ENCODE measurements around the gene OR10J4. TPM values are rescaled to one million over a fixed set of nuclear protein-coding genes. Genes with fewer than 3 reads are reported as not detected.

OR10J4 gene
- total and polyA plus RNA-seq, 2 of the 4 experiments (the other 2 are of a cell fraction) = not detected

- peak; percentile 15; the same call in 1 of the 2 replicates for TF ChIP-seq NFE2L2 (IDR thresholded peaks at IDR 0.05; ENCODE audit: low read depth, low read length)
These were observed 2.7 kb upstream of the OR10J4 start (continued) for GRCh38 chr1:159429074-159429861.

GRCh38 chr1:159430985-159431384, 1.0 kb upstream of the OR10J4 start:
- Histone ChIP-seq H2BK5ac (ENCODE audit: low read depth, low read length, poor library complexity, severe bottlenecking) (no peak overlapping the region), H3K56ac (ENCODE audit: extremely low read depth, insufficient read depth, low read length) (no peak overlapping the region), H3K4ac (ENCODE audit: low read depth, low read length) (no peak overlapping the region), H4K20me1 (ENCODE audit: insufficient read depth, low read length) (no peaks in the 10 kb centered on the region), H2AK5ac (ENCODE audit: low read depth, low read length) (no peak overlapping the region), H3K27me3 (ENCODE audit: control insufficient read depth, insufficient read depth, low read length) (no peaks in the 10 kb centered on the region), H3K9me3 (ENCODE audit: control insufficient read depth, insufficient read depth, low read length) (peaks cover 12% of the 10 kb centered on the region), H4K5ac (ENCODE audit: low read depth, low read length) (no peak overlapping the region), H3K27ac (ENCODE audit: insufficient read depth, low read length) (no peak overlapping the region), H3K14ac (replicated peaks; ENCODE audit: low read depth, low read length) (no peak overlapping the region), H2AK9ac (replicated peaks; ENCODE audit: low read depth, low read length, poor library complexity) (no peak overlapping the region), H2BK15ac (ENCODE audit: low read depth, low read length) (no peak overlapping the region), H3K36me3 (ENCODE audit: control insufficient read depth, insufficient read depth, low read length) (no peaks in the 10 kb centered on the region), H2BK20ac (ENCODE audit: low read depth, low read length) (no peak overlapping the region), H3K9me1 (ENCODE audit: insufficient read depth, low read length) (no peaks in the 10 kb centered on the region), H3K18ac (ENCODE audit: low read depth, low read length) (no peak overlapping the region), H3K4me2 (ENCODE audit: low read depth, low read length) (no peak overlapping the region), H3K9ac (ENCODE audit: low read depth, low read length) (no peak overlapping the region), H4K8ac (ENCODE audit: low read depth in 2 of 2, low read length in 2 of 2) (no peak overlapping the region), H3K4me1 (ENCODE audit: control insufficient read depth, insufficient read depth, low read length) (no peaks in the 10 kb centered on the region), H4K91ac (ENCODE audit: insufficient read depth, low read depth, low read length) (no peak overlapping the region), H3K23ac (ENCODE audit: low read depth, low read length) (no peak overlapping the region), H2AFZ (replicated peaks; ENCODE audit: low read length, poor library complexity) (no peak overlapping the region), H2BK120ac (ENCODE audit: low read depth, low read length) (no peak overlapping the region), H3K79me1 (ENCODE audit: low read depth in 1 of 2, low read length in 2 of 2) (no peaks in the 10 kb centered on the region), H3K4me3 (ENCODE audit: insufficient read depth, low read depth, low read length) (no peak overlapping the region)
- CTCF ChIA-PET = interaction anchor here (0.5 kb wide), 1 partner anchor 228 kb away, joined by 3 read pairs; no protein-coding TSS in a partner anchor
- in situ Hi-C loops (cut with MboI; ENCODE audit: low sequenced_read_pairs) = no loop called here
- intact Hi-C loops (cut with micrococcal nuclease) = no loop called here
- WGBS, 2 experiments (ENCODE audit: extremely low coverage in 2 of 2, insufficient read length in 1 of 2) = no CpG with 5 or more reads among the region's 6 CpGs
- dilution Hi-C loops (cut with HindIII; ENCODE audit: low sequenced_read_pairs, unreplicated experiment) = no loop called here
- BruUV-seq (replicated peaks) = no TSS peak
- no peak for DNase-seq
- POLR2A ChIA-PET (ENCODE audit: unreplicated experiment) = no interaction called here
- ATAC-seq (ENCODE audit: low read depth) = no peak
- no peak for TF ChIP-seq MXI1 (IDR thresholded peaks at IDR 0.05; ENCODE audit: borderline replicate concordance, low read depth, low read length)
- TF ChIP-seq CHD1 (IDR thresholded peaks at IDR 0.05; ENCODE audit: low read depth, low read length) = no peak
- TF ChIP-seq RFX5 (IDR thresholded peaks at IDR 0.05; ENCODE audit: low read depth, low read length) = no peak
- no peak for TF ChIP-seq SMC3 (IDR thresholded peaks at IDR 0.05; ENCODE audit: low read depth, low read length)
- no peak for TF ChIP-seq CEBPB (IDR thresholded peaks at IDR 0.05; ENCODE audit: low read depth, low read length)
- TF ChIP-seq FOS (IDR thresholded peaks at IDR 0.05; ENCODE audit: low read depth, low read length) = no peak
- no peak for TF ChIP-seq RCOR1 (IDR thresholded peaks at IDR 0.05; ENCODE audit: insufficient replicate concordance, low read length)
- no peak for TF ChIP-seq ELK1 (IDR thresholded peaks at IDR 0.05; ENCODE audit: borderline replicate concordance, low read depth, low read length)
- no peak for TF ChIP-seq MAFK (IDR thresholded peaks at IDR 0.05; ENCODE audit: low read depth, low read length)
- no peak for TF ChIP-seq USF2 (IDR thresholded peaks at IDR 0.05; ENCODE audit: low read depth, low read length)
- no peak for TF ChIP-seq POLR2A (IDR thresholded peaks at IDR 0.05; ENCODE audit: low read depth, low read length)
- no peak for TF ChIP-seq CTCF (conservative IDR thresholded peaks at IDR 0.05; ENCODE audit: low read depth, low read length)
